WI38 (cell line): ENCODE data around the gene DLD.

Experiments used
- H3K4me3 ChIP-seq: 2 replicates; pipeline ENCODE4 v1.5.1; 2011; ENCODE audit warnings: low read depth, mild to moderate bottlenecking, control low read depth, low read length
- TF ChIP-seq, protein P1 (sequence below): IDR thresholded peaks from 2 replicates; pipeline ENCODE4 v1.5.1; 2012; ENCODE audit warnings: low read depth, mild to moderate bottlenecking, control low read depth, low read length

Gene DLD

GRCh38 chr7:107932805-107933204 lies 41.8 kb downstream of the DLD start:
- no peak overlapping the region for H3K4me3 ChIP-seq
- TF ChIP-seq, protein P1, sequence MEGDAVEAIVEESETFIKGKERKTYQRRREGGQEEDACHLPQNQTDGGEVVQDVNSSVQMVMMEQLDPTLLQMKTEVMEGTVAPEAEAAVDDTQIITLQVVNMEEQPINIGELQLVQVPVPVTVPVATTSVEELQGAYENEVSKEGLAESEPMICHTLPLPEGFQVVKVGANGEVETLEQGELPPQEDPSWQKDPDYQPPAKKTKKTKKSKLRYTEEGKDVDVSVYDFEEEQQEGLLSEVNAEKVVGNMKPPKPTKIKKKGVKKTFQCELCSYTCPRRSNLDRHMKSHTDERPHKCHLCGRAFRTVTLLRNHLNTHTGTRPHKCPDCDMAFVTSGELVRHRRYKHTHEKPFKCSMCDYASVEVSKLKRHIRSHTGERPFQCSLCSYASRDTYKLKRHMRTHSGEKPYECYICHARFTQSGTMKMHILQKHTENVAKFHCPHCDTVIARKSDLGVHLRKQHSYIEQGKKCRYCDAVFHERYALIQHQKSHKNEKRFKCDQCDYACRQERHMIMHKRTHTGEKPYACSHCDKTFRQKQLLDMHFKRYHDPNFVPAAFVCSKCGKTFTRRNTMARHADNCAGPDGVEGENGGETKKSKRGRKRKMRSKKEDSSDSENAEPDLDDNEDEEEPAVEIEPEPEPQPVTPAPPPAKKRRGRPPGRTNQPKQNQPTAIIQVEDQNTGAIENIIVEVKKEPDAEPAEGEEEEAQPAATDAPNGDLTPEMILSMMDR, result no peak

- TF ChIP-seq, protein P1, result no peak
- no peak overlapping the region for H3K4me3 ChIP-seq
Observed at GRCh38 chr7:107933386-107934013, 42.5 kb downstream of the DLD start.

DNA sequence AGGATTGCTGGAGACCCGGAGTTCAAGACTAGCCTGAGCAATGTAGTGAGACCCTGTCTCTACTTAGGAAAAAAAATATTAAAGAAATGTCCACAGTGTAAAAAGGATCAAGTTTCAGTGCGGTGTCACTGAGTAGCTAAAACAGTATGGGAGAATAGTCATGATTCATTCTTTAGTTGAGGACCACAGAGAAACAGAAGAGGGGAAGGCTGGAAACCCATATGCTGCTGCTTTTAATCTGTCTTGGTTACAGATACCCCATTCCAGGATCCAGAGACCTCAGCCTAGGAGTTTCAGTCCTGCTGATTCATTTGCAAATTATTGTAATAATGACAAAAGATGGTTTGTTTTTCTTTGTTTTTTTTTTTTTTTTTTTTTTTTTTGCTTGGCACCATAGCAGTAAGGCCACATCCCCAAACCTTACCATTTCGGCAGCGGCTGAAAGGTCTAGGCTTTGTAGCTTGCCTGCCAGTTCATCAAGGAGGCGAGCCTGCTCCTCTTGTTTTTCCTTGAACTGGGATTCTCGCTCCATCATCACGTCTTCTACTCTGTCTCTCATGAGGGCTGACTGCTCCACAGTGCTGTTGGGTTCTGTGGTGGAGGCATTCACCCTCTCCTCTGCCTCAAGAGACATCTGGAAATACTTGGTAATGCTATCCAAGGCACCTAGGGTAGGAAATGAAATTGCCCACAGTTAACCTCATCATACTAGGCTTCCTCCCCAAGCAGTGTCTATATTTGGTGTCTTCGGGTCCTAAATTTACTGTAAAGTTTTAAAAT lies 44.2 kb downstream of the DLD start:
- H3K4me3 ChIP-seq, result no peak overlapping the region
- TF ChIP-seq, protein P1, result no peak

DNA sequence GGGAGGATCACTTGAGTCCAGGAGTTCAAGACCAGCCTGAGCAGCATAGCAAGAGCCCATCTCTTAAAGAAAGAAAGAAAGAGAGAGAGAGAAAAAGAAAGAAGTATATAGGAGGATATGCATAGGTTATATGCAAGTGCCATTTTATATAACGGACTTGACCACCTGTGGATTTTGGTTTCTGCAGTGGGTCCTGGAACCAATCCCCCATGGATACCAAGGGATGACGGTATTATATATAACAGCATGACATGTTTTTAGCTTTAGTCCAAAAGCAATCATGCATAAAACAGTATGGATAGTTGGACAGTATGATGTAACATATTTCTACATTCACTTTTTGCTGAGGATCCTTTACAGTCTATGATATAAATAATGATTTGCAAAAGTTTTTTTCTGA lies 45.3 kb downstream of the DLD start:
- no peak overlapping the region for H3K4me3 ChIP-seq
- TF ChIP-seq, protein P1, result no peak

DNA sequence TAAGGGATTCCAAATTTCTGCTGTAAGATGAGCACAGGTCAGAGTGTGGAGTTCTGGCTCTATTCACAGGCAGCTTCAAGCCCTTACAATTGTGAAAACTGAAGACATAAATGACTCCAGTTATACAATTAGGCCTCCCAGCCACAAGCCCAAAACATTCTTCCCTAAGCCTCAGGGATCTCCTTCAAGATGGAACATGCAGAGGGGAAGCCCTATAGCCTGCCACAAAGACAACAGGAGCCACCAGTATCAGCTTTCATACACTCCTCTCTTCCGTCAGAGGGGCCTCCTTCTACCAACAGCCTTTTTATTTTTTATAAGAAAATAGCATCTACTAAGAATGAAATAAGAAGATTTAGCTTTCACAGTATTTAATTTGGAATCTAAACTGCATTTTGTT lies 46.5 kb downstream of the DLD start:
- TF ChIP-seq, protein P1, result no peak
- no peak overlapping the region for H3K4me3 ChIP-seq

GRCh38 chr7:107938456-107939250 lies 47.7 kb downstream of the DLD start:
- TF ChIP-seq, protein P1, result no peak
- H3K4me3 ChIP-seq, result no peak overlapping the region
